HEK293 (cell line): ENCODE measurements around the gene CABP7.

Source experiments
- CTCF ChIP-seq: fragments of 450-650 bp; formaldehyde crosslinking; IDR thresholded peaks from 2 replicates; pipeline ENCODE4 v1.5.1; 2016; ENCODE audit warnings: missing biosample characterization, missing genetic modification characterization
- INSM2 ChIP-seq: fragments of 450-650 bp; formaldehyde crosslinking; IDR thresholded peaks from 2 replicates; pipeline ENCODE4 v1.5.1; 2016; ENCODE audit warnings: missing biosample characterization, missing genetic modification characterization
- MZF1 ChIP-seq: fragments of 450-650 bp; formaldehyde crosslinking; IDR thresholded peaks from 2 replicates; pipeline ENCODE4 v1.5.1; 2017; ENCODE audit warnings: missing biosample characterization, missing genetic modification characterization, borderline replicate concordance
- REST ChIP-seq: fragments of 450-650 bp; formaldehyde crosslinking; IDR thresholded peaks from 2 replicates; pipeline ENCODE4 v1.5.1; 2016; ENCODE audit warnings: missing biosample characterization, missing genetic modification characterization
- TCF7L2 ChIP-seq: IDR thresholded peaks from 2 replicates; pipeline ENCODE4 v1.6.1; 2011; ENCODE audit warnings: low read depth, mild to moderate bottlenecking, inconsistent platforms, low read length, moderate library complexity, borderline replicate concordance
- ZBTB49 ChIP-seq: fragments of 450-650 bp; formaldehyde crosslinking; IDR thresholded peaks from 2 replicates; pipeline ENCODE4 v1.5.1; 2016; ENCODE audit warnings: missing biosample characterization, missing genetic modification characterization, low read depth
- ZNF112 ChIP-seq: fragments of 450-650 bp; formaldehyde crosslinking; IDR thresholded peaks from 2 replicates; pipeline ENCODE4 v1.5.0; 2017; ENCODE audit warnings: missing biosample characterization, missing genetic modification characterization
- ZNF530 ChIP-seq: fragments of 450-650 bp; formaldehyde crosslinking; IDR thresholded peaks from 2 replicates; pipeline ENCODE4 v1.5.1; 2016; ENCODE audit warnings: low read depth, missing biosample characterization, missing genetic modification characterization
- ZNF558 ChIP-seq: fragments of 450-650 bp; formaldehyde crosslinking; IDR thresholded peaks from 2 replicates; pipeline ENCODE4 v1.5.1; 2016; ENCODE audit warnings: missing biosample characterization, missing genetic modification characterization
- ZNF561 ChIP-seq: fragments of 450-650 bp; IDR thresholded peaks from 2 replicates; pipeline ENCODE4 v1.5.1; 2018; ENCODE audit warnings: missing biosample characterization, missing genetic modification characterization, borderline replicate concordance
- ZNF629 ChIP-seq: fragments of 450-650 bp; formaldehyde crosslinking; IDR thresholded peaks from 2 replicates; pipeline ENCODE4 v1.5.1; 2017; ENCODE audit warnings: missing biosample characterization, missing genetic modification characterization

DNA sequence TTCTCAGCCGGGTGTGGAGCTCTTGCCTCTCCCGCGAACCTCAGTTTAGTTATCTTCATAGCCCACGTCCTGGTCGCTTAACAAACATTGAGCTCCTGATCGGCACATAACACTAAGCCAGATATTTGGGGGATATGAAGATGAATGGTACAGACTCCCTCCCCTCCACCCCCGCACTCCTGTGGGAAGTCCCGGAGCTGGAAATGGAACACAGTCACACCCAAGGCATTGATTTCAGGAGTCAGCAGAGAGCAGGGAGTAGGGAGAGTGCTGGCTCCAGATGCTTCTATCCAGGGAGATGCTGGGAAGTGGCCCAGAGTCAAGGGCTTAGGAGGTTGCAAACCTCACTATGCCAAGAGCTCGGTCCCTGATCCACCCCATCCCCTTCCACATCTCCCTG is 26.1 kb upstream of the CABP7 start:
- TF ChIP-seq CTCF (no peak), MZF1 (tag by site-specific recombination) (no peak), ZNF629 (tag by site-specific recombination) (no peak), ZBTB49 (no peak), ZNF112 (no peak), ZNF530 (tag by site-specific recombination) (no peak), REST (tag by site-specific recombination) (no peak), TCF7L2 (no peak), INSM2 (tag by site-specific recombination) (no peak), ZNF561 (tag by site-specific recombination) (no peak), ZNF558 (tag by site-specific recombination) (no peak)
